Left hindlimb (tissue), 1 donor: ENCODE results near the gene CXorf65.

Experiments
- DNase-seq: peaks from one replicate; pipeline ENCODE4 v3.0.0-alpha.2; 2018

Gene CXorf65

DNA sequence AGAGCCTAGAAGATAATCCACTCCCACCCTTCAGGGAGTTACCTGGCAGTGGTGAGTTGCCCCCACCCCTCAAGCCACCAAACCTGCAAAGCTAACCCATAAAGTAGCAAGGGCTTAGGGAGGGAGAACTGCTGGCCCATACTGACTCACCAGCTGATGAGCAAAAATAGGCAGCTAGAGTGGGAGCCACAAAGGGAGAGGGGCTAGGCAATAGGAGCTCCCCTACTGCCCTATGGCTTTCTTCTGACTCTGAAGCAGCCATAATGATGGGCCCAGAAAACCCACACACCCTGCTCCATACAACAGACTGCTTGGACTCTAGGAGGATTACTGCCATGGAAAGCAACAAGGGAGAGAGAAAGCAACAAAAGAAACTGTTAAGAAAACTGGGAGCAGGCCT is 46.4 kb downstream of the CXorf65 start:
- no peak for DNase-seq

DNA sequence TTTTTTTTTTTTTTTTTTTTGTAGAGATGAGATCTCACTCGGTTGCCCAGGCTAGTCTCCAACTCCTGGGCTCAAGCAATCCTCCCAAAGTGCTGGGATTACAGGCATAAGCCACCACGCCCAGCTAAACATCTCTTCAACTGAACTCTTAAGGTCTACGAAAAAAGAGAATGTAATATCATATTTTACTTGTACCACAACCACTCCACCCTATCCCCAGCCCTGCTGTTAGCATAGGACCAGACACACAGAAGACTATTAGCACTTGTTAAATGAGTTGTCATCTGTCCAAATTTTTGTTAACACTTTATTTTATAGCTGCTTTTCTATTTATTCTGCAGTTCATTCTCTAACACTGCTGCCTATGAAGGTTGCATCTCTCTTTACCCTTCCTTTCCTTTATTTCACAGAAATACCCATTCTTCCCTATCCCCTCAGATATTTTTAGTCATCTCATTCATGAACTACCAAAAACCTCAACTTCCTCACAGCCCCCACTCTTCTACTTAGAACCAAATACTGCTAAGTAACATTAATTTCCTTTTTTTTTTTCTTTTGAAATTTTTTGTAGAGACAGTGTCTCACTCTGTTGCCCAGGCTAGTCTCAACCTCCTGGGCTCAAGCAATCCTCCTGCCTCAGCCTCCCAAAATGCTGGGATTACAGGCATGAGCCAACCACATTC is 48.6 kb downstream of the CXorf65 start:
- DNase-seq, result no peak

DNA sequence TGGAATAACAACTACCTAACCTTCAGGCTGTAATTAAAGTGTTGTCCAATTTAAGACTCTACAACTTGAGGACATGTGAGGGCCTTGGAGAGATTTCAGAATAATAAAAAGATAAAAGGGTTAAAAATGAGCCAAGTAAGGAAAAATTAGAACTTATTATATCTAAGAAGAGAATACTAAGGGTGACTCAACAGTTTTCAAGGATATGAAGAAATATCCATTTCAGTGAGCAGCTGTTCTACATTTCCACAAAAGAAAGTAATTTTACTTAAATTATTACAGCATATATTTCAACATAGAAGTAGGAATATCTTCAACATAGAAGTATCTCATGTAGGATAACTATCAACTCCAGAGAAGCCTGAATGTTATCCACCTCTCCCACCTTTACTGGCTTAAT is 49.7 kb downstream of the CXorf65 start:
- DNase-seq, result no peak
